MM.1S (cell line): ENCODE data around the gene KCNN1.

Experiments used
- DNase-seq: peaks from one replicate; pipeline ENCODE4 v3.0.0-alpha.2; 2015
- H2AFZ ChIP-seq: fragments of 300-600 bp; sonication (generic); 2 replicates; pipeline ENCODE4 v1.6.0; 2016; ENCODE audit warnings: antibody characterized with exemption, low read length
- H3F3A ChIP-seq: fragments of 300-600 bp; sonication (generic); 2 replicates; pipeline ENCODE4 v1.6.1; 2016; ENCODE audit warnings: mild to moderate bottlenecking, antibody characterized with exemption, low read length, moderate library complexity, mixed read lengths; ENCODE audit not compliant: insufficient read depth
- H3K27ac ChIP-seq: fragments of 300-600 bp; sonication (generic); 2 replicates; pipeline ENCODE4 v1.5.1; 2016; ENCODE audit warnings: mild to moderate bottlenecking, low read length
- H3K27me3 ChIP-seq: fragments of 300-600 bp; sonication (generic); replicated peaks from 2 replicates; pipeline ENCODE4 v1.6.0; 2016; ENCODE audit warnings: low read length; ENCODE audit not compliant: insufficient read depth
- H3K36me3 ChIP-seq: fragments of 300-600 bp; sonication (generic); replicated peaks from 2 replicates; pipeline ENCODE4 v1.6.1; 2016; ENCODE audit warnings: mild to moderate bottlenecking, low read length, mixed read lengths; ENCODE audit not compliant: insufficient read depth
- H3K4me1 ChIP-seq: fragments of 300-600 bp; sonication (generic); 2 replicates; pipeline ENCODE4 v1.6.1; 2016; ENCODE audit warnings: low read length, mixed read lengths
- H3K4me2 ChIP-seq: fragments of 300-600 bp; sonication (generic); 2 replicates; pipeline ENCODE4 v1.6.0; 2016; ENCODE audit warnings: low read depth, low read length
- H3K4me3 ChIP-seq: fragments of 300-600 bp; sonication (generic); 2 replicates; pipeline ENCODE4 v1.5.1; 2016; ENCODE audit warnings: low read length, mixed read lengths
- H3K79me2 ChIP-seq: fragments of 300-600 bp; sonication (generic); 2 replicates; pipeline ENCODE4 v1.6.1; 2016; ENCODE audit warnings: mixed run types, low read length, mixed read lengths
- H3K9ac ChIP-seq: fragments of 300-600 bp; sonication (generic); 2 replicates; pipeline ENCODE4 v1.6.1; 2016; ENCODE audit warnings: low read length, mixed read lengths
- H3K9me2 ChIP-seq: fragments of 300-600 bp; sonication (generic); replicated peaks from 2 replicates; pipeline ENCODE4 v1.6.1; 2016; ENCODE audit warnings: mild to moderate bottlenecking, low read length, mixed read lengths; ENCODE audit not compliant: insufficient read depth
- H3K9me3 ChIP-seq: fragments of 300-600 bp; sonication (generic); replicated peaks from 2 replicates; pipeline ENCODE4 v1.6.1; 2016; ENCODE audit warnings: mild to moderate bottlenecking, low read length, mixed read lengths; ENCODE audit not compliant: insufficient read depth
- H4K20me1 ChIP-seq: fragments of 300-600 bp; sonication (generic); 2 replicates; pipeline ENCODE4 v1.6.1; 2016; ENCODE audit warnings: mild to moderate bottlenecking, low read length, moderate library complexity, mixed read lengths; ENCODE audit not compliant: insufficient read depth
- CTCF ChIP-seq: fragments of 300-600 bp; sonication (generic); IDR thresholded peaks from 2 replicates; pipeline ENCODE4 v1.5.1; 2016; ENCODE audit warnings: antibody characterized with exemption, low read length, mixed read lengths
- EZH2 ChIP-seq: fragments of 300-600 bp; sonication (generic); optimal IDR thresholded peaks from 2 replicates; pipeline ENCODE3; 2017; ENCODE audit warnings: low read depth, mild to moderate bottlenecking, antibody characterized with exemption, low read length, mixed read lengths
- EZH2phosphoT487 ChIP-seq: fragments of 300-600 bp; sonication (generic); IDR thresholded peaks from 2 replicates; pipeline ENCODE4 v1.6.1; 2018; ENCODE audit warnings: antibody characterized with exemption, low read length

Gene KCNN1

DNA sequence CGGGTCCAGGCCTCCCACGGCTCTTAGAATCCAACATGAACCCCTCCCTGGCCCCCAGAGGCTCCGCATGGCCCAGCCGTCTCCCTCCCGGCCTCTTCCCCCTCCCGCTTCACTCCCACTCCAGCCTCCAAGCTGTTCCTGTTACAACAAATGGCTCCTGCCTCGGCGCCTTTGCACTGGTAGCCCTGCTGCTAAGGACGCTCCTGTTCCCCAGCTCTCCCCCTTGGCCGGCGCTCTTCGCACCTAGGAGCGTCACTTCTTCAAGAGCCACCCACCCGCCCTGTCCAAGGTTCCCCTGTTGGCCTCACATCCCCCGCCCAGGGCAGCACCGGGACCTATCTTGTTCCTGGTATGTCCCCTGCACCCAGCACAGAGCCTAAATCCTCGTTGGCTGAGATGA lies 24.7 kb upstream of the KCNN1 start:
- Histone ChIP-seq H3K9me2 (no peaks in the 10 kb centered on the region), H3K79me2 (no peaks in the 10 kb centered on the region), H3K27ac (no peak overlapping the region), H3K27me3 (no peaks in the 10 kb centered on the region), H3K4me3 (no peak overlapping the region), H3K9ac (no peak overlapping the region), H3F3A (peaks cover 12% of the 10 kb centered on the region), H2AFZ (no peak overlapping the region), H3K36me3 (no peaks in the 10 kb centered on the region), H3K9me3 (no peaks in the 10 kb centered on the region), H3K4me1 (peaks cover 3% of the 10 kb centered on the region), H3K4me2 (no peak overlapping the region), H4K20me1 (no peaks in the 10 kb centered on the region)
- no peak for DNase-seq
- TF ChIP-seq EZH2: no peak
- no peak for TF ChIP-seq CTCF
- no peak for TF ChIP-seq EZH2phosphoT487

- Histone ChIP-seq H3K9ac (no peak overlapping the region), H3K27ac (no peak overlapping the region), H3K79me2 (no peaks in the 10 kb centered on the region), H3K9me3 (no peaks in the 10 kb centered on the region), H3K27me3 (no peaks in the 10 kb centered on the region), H3K4me3 (no peak overlapping the region), H3K36me3 (no peaks in the 10 kb centered on the region), H3K4me2 (no peak overlapping the region), H3K9me2 (no peaks in the 10 kb centered on the region), H2AFZ (no peak overlapping the region), H4K20me1 (no peaks in the 10 kb centered on the region), H3F3A (peaks cover 13% of the 10 kb centered on the region), H3K4me1 (peaks cover 5% of the 10 kb centered on the region)
- no peak for DNase-seq
- no peak for TF ChIP-seq EZH2
- no peak for TF ChIP-seq EZH2phosphoT487
- TF ChIP-seq CTCF: no peak
Measured at GRCh38 chr19:17942582-17943273, 24.2 kb upstream of the KCNN1 start.

- peaks cover 13% of the 10 kb centered on the region for H3F3A ChIP-seq
- H3K79me2 ChIP-seq: no peaks in the 10 kb centered on the region
- no peak overlapping the region for H3K27ac ChIP-seq
- no peaks in the 10 kb centered on the region for H3K9me3 ChIP-seq
- no peaks in the 10 kb centered on the region for H3K9me2 ChIP-seq
- H3K9ac ChIP-seq: no peak overlapping the region
- H3K4me2 ChIP-seq: no peak overlapping the region
- peaks cover 5% of the 10 kb centered on the region for H3K4me1 ChIP-seq
- no peaks in the 10 kb centered on the region for H4K20me1 ChIP-seq
- H3K36me3 ChIP-seq: no peaks in the 10 kb centered on the region
- no peak overlapping the region for H2AFZ ChIP-seq
- H3K27me3 ChIP-seq: peaks cover under 1% of the 10 kb centered on the region
- no peak overlapping the region for H3K4me3 ChIP-seq
- TF ChIP-seq EZH2phosphoT487 (no peak), EZH2 (no peak), CTCF (no peak)
- DNase-seq: no peak
Measured at GRCh38 chr19:17943274-17944221, 23.4 kb upstream of the KCNN1 start.
